B cell (primary cell): ENCODE results near the gene C20orf204. TPM values are rescaled to one million over a fixed set of nuclear protein-coding genes. Genes with fewer than 3 reads are reported as not detected.

Source experiments
- ATAC-seq: fragments of 200-7000 bp; cut with Tn5 transposase; one replicate; pipeline ENCODE4 v1.10.0; 2021; ENCODE audit warnings: low read depth, mild to moderate bottlenecking, moderate number of reproducible peaks, moderate library complexity
- CTCF ChIA-PET: fragments of 350-600 bp; sonication (Branson Sonifier 250); formaldehyde crosslinking; loops from one replicate; lab custom pipeline; 2021; ENCODE audit warnings: antibody characterized with exemption, inconsistent platforms; lab: Charles Lee
- POLR2A ChIA-PET: fragments of 350-600 bp; sonication (Branson Sonifier 250); formaldehyde crosslinking; loops from one replicate; lab custom pipeline; 2021; ENCODE audit warnings: antibody characterized with exemption; lab: Charles Lee
- DNase-seq: peaks from one replicate; pipeline ENCODE4 v3.0.0; 2013
- H2AFZ ChIP-seq: 2 replicates; pipeline ENCODE4 v1.6.1; 2012; ENCODE audit warnings: mild to moderate bottlenecking, low read depth, low read length; ENCODE audit not compliant: insufficient read depth, poor library complexity, severe bottlenecking
- H3K27ac ChIP-seq, 2 donors: 1 replicate in 1 of 2; 2 replicates in 1 of 2; pipeline ENCODE4 v1.5.1; 2012 to 2013; ENCODE audit warnings: low read length in 2 of 2, mild to moderate bottlenecking in 2 of 2, moderate library complexity in 1 of 2
- H3K27me3 ChIP-seq, 4 experiments: fragments of 200-600 bp in 1 of 4; sonication (generic) in 1 of 4; replicated peaks in 1 of 4; 1 replicate in 2 of 4; 2 replicates in 2 of 4; pipeline versions ENCODE4 v1.6.1 to v1.7.0; 2013 to 2016; ENCODE audit warnings: low read length in 3 of 4, mild to moderate bottlenecking in 2 of 4, mixed read lengths in 1 of 4, moderate library complexity in 1 of 4; ENCODE audit not compliant: insufficient read depth in 4 of 4, control insufficient read depth in 3 of 4; ENCODE audit errors: control extremely low read depth in 1 of 4
- H3K36me3 ChIP-seq, 2 experiments: replicated peaks in 1 of 2; 1 replicate in 1 of 2; 2 replicates in 1 of 2; pipeline versions ENCODE4 v1.6.1 to v1.7.1; 2013; ENCODE audit warnings: low read length in 1 of 2; ENCODE audit not compliant: insufficient read depth in 2 of 2, control insufficient read depth in 1 of 2; ENCODE audit errors: control extremely low read depth in 1 of 2, extremely low read depth in 1 of 2
- H3K4me1 ChIP-seq, 2 donors: fragments of 200-600 bp in 1 of 2; sonication (generic) in 1 of 2; 1 replicate in 1 of 2; 2 replicates in 1 of 2; pipeline versions ENCODE4 v1.5.1 to v1.6.1; 2013 to 2017; ENCODE audit warnings: low read length in 2 of 2; ENCODE audit not compliant: control insufficient read depth in 2 of 2, insufficient read depth in 2 of 2
- H3K4me2 ChIP-seq: replicated peaks from 2 replicates; pipeline ENCODE3; 2012; ENCODE audit warnings: mild to moderate bottlenecking, low read depth, low read length; ENCODE audit not compliant: poor library complexity, severe bottlenecking
- H3K4me3 ChIP-seq, 5 experiments: fragments of 200-600 bp in 1 of 5; sonication (generic) in 1 of 5; 1 replicate in 3 of 5; 2 replicates in 2 of 5; pipeline versions ENCODE4 v1.5.1 to v1.7.0; 2011 to 2016; ENCODE audit warnings: low read length in 4 of 5, mild to moderate bottlenecking in 4 of 5, low read depth in 2 of 5, control low read depth in 1 of 5, moderate library complexity in 1 of 5; ENCODE audit not compliant: insufficient read depth in 1 of 5; ENCODE audit errors: control extremely low read depth in 1 of 5, extremely low read depth in 1 of 5
- H3K79me2 ChIP-seq: fragments of 200-600 bp; sonication (generic); one replicate; pipeline ENCODE4 v1.6.0; 2016; ENCODE audit warnings: low read length; ENCODE audit not compliant: control insufficient read depth, insufficient read depth
- H3K9ac ChIP-seq: fragments of 200-600 bp; sonication (generic); 2 replicates; pipeline ENCODE4 v1.6.1; 2017; ENCODE audit warnings: mild to moderate bottlenecking, low read length, moderate library complexity
- H3K9me3 ChIP-seq, 3 donors: one replicate each; pipeline versions ENCODE4 v1.6.1 to v1.7.1; 2013; ENCODE audit warnings: low read length in 2 of 3; ENCODE audit not compliant: control insufficient read depth in 2 of 3, insufficient read depth in 1 of 3; ENCODE audit errors: control extremely low read depth in 1 of 3
- H4K20me1 ChIP-seq: 2 replicates; pipeline ENCODE4 v1.6.0; 2012; ENCODE audit warnings: mild to moderate bottlenecking, low read length; ENCODE audit not compliant: insufficient read depth, control insufficient read depth, poor library complexity, severe bottlenecking
- H3K27ac Mint-ChIP-seq: one replicate; pipeline ENCODE4 v1.8.0; 2021; ENCODE audit warnings: mixed read lengths
- H3K27me3 Mint-ChIP-seq: one replicate; pipeline ENCODE4 v1.8.0; 2021; ENCODE audit warnings: mixed read lengths
- H3K4me1 Mint-ChIP-seq: one replicate; pipeline ENCODE4 v1.8.0; 2021; ENCODE audit warnings: mixed read lengths
- H3K4me3 Mint-ChIP-seq: one replicate; pipeline ENCODE4 v1.8.0; 2021; ENCODE audit warnings: mixed read lengths
- H3K9me3 Mint-ChIP-seq: one replicate; pipeline ENCODE4 v1.8.0; 2022; ENCODE audit warnings: mixed read lengths; ENCODE audit not compliant: insufficient read depth
- EZH2 ChIP-seq: IDR thresholded peaks from 2 replicates; pipeline ENCODE4 v1.6.1; 2012; ENCODE audit warnings: borderline replicate concordance, low read depth, mild to moderate bottlenecking, moderate library complexity, low read length; ENCODE audit not compliant: insufficient read depth, poor library complexity, severe bottlenecking
- WGBS: methylation state at CpG from one replicate; pipeline ENCODE4 v1.1.5; 2013; ENCODE audit warnings: missing lambda C conversion rate; ENCODE audit not compliant: insufficient coverage; 5-methylcytosine and 5-hydroxymethylcytosine counted together
- intact Hi-C: fragments of 100-400 bp; cut with micrococcal nuclease; formaldehyde crosslinking; loops from one replicate; pipeline ENCODE4 v1.10.0; 2022
- polyA plus RNA-seq: library from polyadenylated mRNA; depleted of rRNA; stranded (reverse); fragments of >200 nt; gene quantifications from 2 replicates; pipeline ENCODE4 v1.2.3, GENCODE V29; 2012
- total RNA-seq, 2 donors: library from RNA; stranded (reverse); fragments of 120-200 nt in 1 of 2; gene quantifications; 1 replicate in 1 of 2; 2 replicates in 1 of 2; pipeline versions ENCODE4 v1.2.3 to v1.2.4, GENCODE V29; 2013 to 2022
- TF ChIP-seq, protein P1 (sequence below): fragments of 200-600 bp; IDR thresholded peaks from one replicate; pipeline ENCODE4 v1.8.0; 2022; ENCODE audit warnings: antibody characterized with exemption, mild to moderate bottlenecking

Gene C20orf204
- total and polyA plus RNA-seq, 2 donors (not counting 1 experiment from before 2014, with no cell fraction given) = 0.24 to 2.5 TPM

- TF ChIP-seq, protein P1, sequence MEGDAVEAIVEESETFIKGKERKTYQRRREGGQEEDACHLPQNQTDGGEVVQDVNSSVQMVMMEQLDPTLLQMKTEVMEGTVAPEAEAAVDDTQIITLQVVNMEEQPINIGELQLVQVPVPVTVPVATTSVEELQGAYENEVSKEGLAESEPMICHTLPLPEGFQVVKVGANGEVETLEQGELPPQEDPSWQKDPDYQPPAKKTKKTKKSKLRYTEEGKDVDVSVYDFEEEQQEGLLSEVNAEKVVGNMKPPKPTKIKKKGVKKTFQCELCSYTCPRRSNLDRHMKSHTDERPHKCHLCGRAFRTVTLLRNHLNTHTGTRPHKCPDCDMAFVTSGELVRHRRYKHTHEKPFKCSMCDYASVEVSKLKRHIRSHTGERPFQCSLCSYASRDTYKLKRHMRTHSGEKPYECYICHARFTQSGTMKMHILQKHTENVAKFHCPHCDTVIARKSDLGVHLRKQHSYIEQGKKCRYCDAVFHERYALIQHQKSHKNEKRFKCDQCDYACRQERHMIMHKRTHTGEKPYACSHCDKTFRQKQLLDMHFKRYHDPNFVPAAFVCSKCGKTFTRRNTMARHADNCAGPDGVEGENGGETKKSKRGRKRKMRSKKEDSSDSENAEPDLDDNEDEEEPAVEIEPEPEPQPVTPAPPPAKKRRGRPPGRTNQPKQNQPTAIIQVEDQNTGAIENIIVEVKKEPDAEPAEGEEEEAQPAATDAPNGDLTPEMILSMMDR = no peak
- TF ChIP-seq EZH2 = no peak
- H4K20me1 ChIP-seq = no peaks in the 10 kb centered on the region
- H3K4me3 ChIP-seq = no peak overlapping the region
- H3K27me3 Mint-ChIP-seq = peaks cover 27% of the 10 kb centered on the region
- peaks cover 0 to 68% (median 27%) of the 10 kb centered on the region in 4 experiments for H3K27me3 ChIP-seq
- H3K4me3 Mint-ChIP-seq = no peak overlapping the region
- no peak overlapping the region for H3K4me2 ChIP-seq
- H3K27ac Mint-ChIP-seq = no peak overlapping the region
- H3K36me3 ChIP-seq = no peaks in the 10 kb centered on the region
- H3K79me2 ChIP-seq = no peaks in the 10 kb centered on the region
- no peaks in the 10 kb centered on the region for H3K9me3 Mint-ChIP-seq
- no peak overlapping the region for H3K9ac ChIP-seq
- CTCF ChIA-PET = interaction anchor here (0.6 to 2.3 kb wide), 7 partner anchors 11 to 71 kb away, joined by 3 to 10 read pairs (median 4); partner anchors contain the start of genes OPRL1 and RGS19
- POLR2A ChIA-PET = no interaction called here
- DNase-seq = no peak
- H2AFZ ChIP-seq = no peak overlapping the region
- H3K9me3 ChIP-seq = peaks cover 0 to 18% (median 0%) of the 10 kb centered on the region in 3 donors
- intact Hi-C loops = no loop called here
- H3K4me1 ChIP-seq = peaks cover 20 to 26% of the 10 kb centered on the region in 2 donors
- ATAC-seq = no peak
- 30% methylated on average over 12 of the region's 17 CpGs for WGBS
- no peak overlapping the region for H3K27ac ChIP-seq
- H3K4me1 Mint-ChIP-seq = peaks cover 18% of the 10 kb centered on the region
Measured at GRCh38 chr20:64053841-64054661, 18.1 kb downstream of the C20orf204 start.

- Histone ChIP-seq H3K4me3 (no peak overlapping the region), H3K4me2 (no peak overlapping the region), H3K79me2 (no peaks in the 10 kb centered on the region), H3K9ac (no peak overlapping the region), H3K27me3 (peaks cover 0 to 59% (median 21%) of the 10 kb centered on the region in 4 experiments), H2AFZ (no peak overlapping the region), H3K4me1 (peaks cover 11 to 18% of the 10 kb centered on the region in 2 donors), H4K20me1 (no peaks in the 10 kb centered on the region), H3K27ac (no peak overlapping the region), H3K36me3 (no peaks in the 10 kb centered on the region), H3K9me3 (peaks cover 0 to 14% (median 0%) of the 10 kb centered on the region in 3 donors)
- H3K27ac Mint-ChIP-seq = no peak overlapping the region
- no peak overlapping the region for H3K4me3 Mint-ChIP-seq
- H3K4me1 Mint-ChIP-seq = peaks cover 15% of the 10 kb centered on the region
- DNase-seq (no peak), ATAC-seq (no peak)
- intact Hi-C loops = no loop called here
- no peaks in the 10 kb centered on the region for H3K9me3 Mint-ChIP-seq
- 83% methylated on average over 9 of the region's 9 CpGs for WGBS
- H3K27me3 Mint-ChIP-seq = peaks cover 26% of the 10 kb centered on the region
- TF ChIP-seq EZH2 = no peak
- TF ChIP-seq, protein P1 = no peak
- CTCF ChIA-PET = interaction anchor here (1.3 to 2.3 kb wide), 3 partner anchors 17 to 28 kb away, joined by 4 to 10 read pairs (median 6); partner anchors contain the start of genes OPRL1 and RGS19
- POLR2A ChIA-PET = no interaction called here
Measured at GRCh38 chr20:64055396-64055892, 19.5 kb downstream of the C20orf204 start.
